NCI-H510A (cell line): Measurements from ENCODE around the gene TMEM214.

Source experiments
- DNase-seq: peaks from one replicate; lab custom pipeline; 2025; lab: John Stamatoyannopoulos, UW

The TMEM214 gene

GRCh38 chr2:27084297-27085061 lies 51.7 kb downstream of the TMEM214 start:
- DNase-seq: no peak

GRCh38 chr2:27085062-27085672 lies 52.4 kb downstream of the TMEM214 start:
- no peak for DNase-seq

- peak; percentile 45 for DNase-seq
These were observed 52.9 kb downstream of the TMEM214 start for GRCh38 chr2:27085673-27086089.

GRCh38 chr2:27086090-27086723 lies 53.4 kb downstream of the TMEM214 start:
- peak; percentile 83 for DNase-seq

- DNase-seq: peak; percentile 56
These were observed 54.2 kb downstream of the TMEM214 start, which contains the start of gene KHK for GRCh38 chr2:27086724-27087593. Gene KHK, plus strand, starts transcription at chr2:27086772. Its CDS starts 488 bp downstream, at chr2:27087260.

GRCh38 chr2:27087823-27088410 lies 55.2 kb downstream of the TMEM214 start:
- no peak for DNase-seq

- no peak for DNase-seq
These were observed 55.9 kb downstream of the TMEM214 start for GRCh38 chr2:27088634-27089033.

- no peak for DNase-seq
These were observed 56.6 kb downstream of the TMEM214 start for GRCh38 chr2:27089111-27089954.
